Subcutaneous adipose tissue (tissue), 4 donors: ENCODE data around the gene BPNT1. TPM values are rescaled to one million over a fixed set of nuclear protein-coding genes. Genes with fewer than 3 reads are reported as not detected.

Experiments used
- total RNA-seq, 4 donors: library from RNA; depleted of rRNA; stranded (reverse); fragments of >200 nt; gene quantifications; one replicate each; pipeline ENCODE4 v1.1.0, GENCODE V29; 2016
- TF ChIP-seq, protein P1 (sequence below): fragments of 450-650 bp; IDR thresholded peaks from one replicate; pipeline ENCODE4 v1.5.1; 2016; ENCODE audit warnings: low read depth, mild to moderate bottlenecking, control low read depth, antibody characterized with exemption, moderate library complexity

The BPNT1 gene
- total RNA-seq, 4 donors from 2014 or later = 12.4 to 19.0 (median 15.6) TPM

DNA sequence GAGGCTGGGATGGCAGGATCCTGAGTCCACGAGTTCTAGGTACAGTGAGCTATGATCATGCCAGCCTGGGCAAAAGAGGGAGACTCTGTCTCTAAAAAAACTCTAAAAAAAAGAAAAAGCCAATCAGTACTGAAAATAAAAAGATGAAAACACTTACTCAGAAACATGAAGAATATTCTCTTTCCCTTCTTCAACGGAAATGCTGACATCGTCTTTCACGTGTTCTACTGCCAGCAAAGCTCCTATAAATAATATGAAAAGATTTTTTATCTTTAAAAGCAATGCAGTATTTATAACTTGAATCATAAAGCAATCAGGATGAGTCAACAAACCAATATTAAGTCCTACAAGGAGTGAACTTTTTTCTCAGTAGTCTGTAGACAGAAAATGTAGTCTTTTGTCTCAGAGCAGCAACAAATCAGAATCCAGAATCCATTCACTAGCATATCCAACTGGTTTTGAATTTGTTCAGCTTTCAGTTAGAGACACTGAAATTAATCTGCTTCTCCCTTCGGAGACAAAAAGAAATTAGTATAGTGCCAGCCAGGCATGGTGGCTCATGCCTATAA lies 49.5 kb downstream of the BPNT1 start:
- TF ChIP-seq, protein P1, sequence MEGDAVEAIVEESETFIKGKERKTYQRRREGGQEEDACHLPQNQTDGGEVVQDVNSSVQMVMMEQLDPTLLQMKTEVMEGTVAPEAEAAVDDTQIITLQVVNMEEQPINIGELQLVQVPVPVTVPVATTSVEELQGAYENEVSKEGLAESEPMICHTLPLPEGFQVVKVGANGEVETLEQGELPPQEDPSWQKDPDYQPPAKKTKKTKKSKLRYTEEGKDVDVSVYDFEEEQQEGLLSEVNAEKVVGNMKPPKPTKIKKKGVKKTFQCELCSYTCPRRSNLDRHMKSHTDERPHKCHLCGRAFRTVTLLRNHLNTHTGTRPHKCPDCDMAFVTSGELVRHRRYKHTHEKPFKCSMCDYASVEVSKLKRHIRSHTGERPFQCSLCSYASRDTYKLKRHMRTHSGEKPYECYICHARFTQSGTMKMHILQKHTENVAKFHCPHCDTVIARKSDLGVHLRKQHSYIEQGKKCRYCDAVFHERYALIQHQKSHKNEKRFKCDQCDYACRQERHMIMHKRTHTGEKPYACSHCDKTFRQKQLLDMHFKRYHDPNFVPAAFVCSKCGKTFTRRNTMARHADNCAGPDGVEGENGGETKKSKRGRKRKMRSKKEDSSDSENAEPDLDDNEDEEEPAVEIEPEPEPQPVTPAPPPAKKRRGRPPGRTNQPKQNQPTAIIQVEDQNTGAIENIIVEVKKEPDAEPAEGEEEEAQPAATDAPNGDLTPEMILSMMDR = no peak

GRCh38 chr1:220038640-220039039 lies 50.9 kb downstream of the BPNT1 start:
- TF ChIP-seq, protein P1 = no peak

- TF ChIP-seq, protein P1 = no peak
These were observed 56.7 kb downstream of the BPNT1 start for GRCh38 chr1:220032911-220033310.

- TF ChIP-seq, protein P1 = no peak
These were observed 58.3 kb downstream of the BPNT1 start for GRCh38 chr1:220031287-220031686.

DNA sequence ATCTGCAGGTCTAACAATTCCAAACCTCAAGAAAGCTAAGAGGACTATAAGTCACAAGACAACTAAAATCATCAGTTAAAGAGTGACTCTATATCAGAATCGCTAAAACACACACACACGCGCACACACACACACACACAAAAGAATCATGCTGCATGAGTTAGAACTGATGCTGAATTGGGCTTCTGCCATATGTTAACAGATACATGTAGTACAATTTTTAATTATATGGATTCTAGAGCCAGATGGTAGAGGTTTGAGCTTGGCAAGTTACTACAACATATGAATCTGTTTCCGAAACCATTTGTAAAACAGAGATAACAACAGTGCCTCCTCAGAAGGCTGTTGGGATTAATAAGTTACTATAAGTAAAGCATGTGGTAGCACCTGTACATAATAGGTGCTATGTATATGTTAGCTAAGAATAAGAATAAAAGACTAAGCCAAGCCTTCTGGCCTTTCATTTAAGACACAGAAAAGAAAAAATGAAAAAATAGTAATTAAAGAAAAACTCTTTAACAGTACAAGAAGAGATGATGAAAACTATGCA lies 61.2 kb downstream of the BPNT1 start:
- TF ChIP-seq, protein P1 = no peak

DNA sequence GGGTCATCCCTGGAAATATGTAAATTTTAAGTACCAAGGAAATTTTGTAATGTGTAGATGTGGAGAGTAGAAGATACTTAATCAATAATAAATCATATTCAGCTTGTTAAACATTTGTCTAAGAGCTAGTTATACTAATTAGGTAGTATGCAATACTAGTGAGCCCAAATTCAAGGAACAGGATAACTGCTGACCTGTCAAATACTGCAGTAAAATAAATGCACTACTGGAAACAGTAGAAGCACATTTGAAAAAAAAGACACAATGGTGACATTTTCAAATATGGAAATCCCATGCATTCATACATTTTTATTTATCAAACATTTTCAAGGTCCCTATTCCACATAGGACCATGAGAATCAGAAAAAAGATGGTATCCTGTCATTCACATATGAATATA lies 70.5 kb downstream of the BPNT1 start:
- TF ChIP-seq, protein P1 = no peak

- TF ChIP-seq, protein P1 = no peak
These were observed 76.1 kb downstream of the BPNT1 start for GRCh38 chr1:220013497-220013896.
